ENCODE data around the gene C10orf90. TPM values are rescaled to one million over a fixed set of nuclear protein-coding genes. Genes with fewer than 3 reads are reported as not detected.

The C10orf90 gene
- total RNA-seq, 1 donor from 2014 or later = not detected

- ChIA-PET CTCF (no interaction called here), POLR2A (no interaction called here)
- ATAC-seq (ENCODE audit: low read depth) (no peak), DNase-seq (no peak)
- Mint-ChIP-seq H3K9me3 (no peaks in the 10 kb centered on the region), H3K27me3 (peaks cover 3% of the 10 kb centered on the region), H3K4me1 (no peaks in the 10 kb centered on the region), H3K27ac (no peak overlapping the region), H3K4me3 (no peak overlapping the region), H3K36me3 (ENCODE audit: low read depth) (no peaks in the 10 kb centered on the region)
- intact Hi-C loops (cut with micrococcal nuclease) = no loop called here
- no peak for TF ChIP-seq CTCF (IDR thresholded peaks at IDR 0.05)
Observed at GRCh38 chr10:126474031-126474430, 196.5 kb downstream of the C10orf90 start.

DNA sequence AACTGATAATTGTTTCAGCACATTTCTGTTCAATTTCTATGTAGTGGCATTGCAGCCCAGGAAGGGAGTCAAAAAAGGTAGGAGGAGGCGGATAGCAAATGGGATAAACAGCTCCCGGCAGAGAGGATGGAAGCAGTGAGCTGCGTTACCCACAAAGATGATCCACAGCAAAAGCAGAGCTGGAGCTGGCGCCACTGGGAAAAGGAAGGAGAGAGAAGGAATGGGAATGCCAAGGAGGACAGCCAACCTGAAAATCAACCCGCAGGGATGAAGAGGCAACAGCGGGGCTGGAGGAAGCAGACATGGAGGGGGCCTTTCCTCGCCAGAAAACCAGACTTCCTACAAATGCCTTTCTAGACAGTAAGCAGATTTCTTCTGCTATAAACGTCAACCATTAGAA, 199.5 kb downstream of the C10orf90 start:
- Mint-ChIP-seq H3K4me1 (no peaks in the 10 kb centered on the region), H3K4me3 (no peak overlapping the region), H3K36me3 (ENCODE audit: low read depth) (no peaks in the 10 kb centered on the region), H3K27ac (no peak overlapping the region), H3K27me3 (peaks cover 3% of the 10 kb centered on the region), H3K9me3 (no peaks in the 10 kb centered on the region)
- no peak for TF ChIP-seq CTCF (IDR thresholded peaks at IDR 0.05)
- POLR2A ChIA-PET = no interaction called here
- DNase-seq = no peak
- ATAC-seq (ENCODE audit: low read depth) = no peak
- CTCF ChIA-PET = no interaction called here
- intact Hi-C loops (cut with micrococcal nuclease) = no loop called here

GRCh38 chr10:126469692-126470091, 200.8 kb downstream of the C10orf90 start:
- no peaks in the 10 kb centered on the region for H3K4me1 Mint-ChIP-seq
- peaks cover 3% of the 10 kb centered on the region for H3K27me3 Mint-ChIP-seq
- DNase-seq (no peak), ATAC-seq (ENCODE audit: low read depth) (no peak)
- no peak overlapping the region for H3K27ac Mint-ChIP-seq
- H3K4me3 Mint-ChIP-seq = no peak overlapping the region
- H3K9me3 Mint-ChIP-seq = no peaks in the 10 kb centered on the region
- H3K36me3 Mint-ChIP-seq (ENCODE audit: low read depth) = no peaks in the 10 kb centered on the region
- TF ChIP-seq CTCF (IDR thresholded peaks at IDR 0.05) = no peak
- ChIA-PET CTCF (no interaction called here), POLR2A (no interaction called here)
- intact Hi-C loops (cut with micrococcal nuclease) = no loop called here

GRCh38 chr10:126468876-126469643, 201.4 kb downstream of the C10orf90 start:
- Mint-ChIP-seq H3K4me1 (no peaks in the 10 kb centered on the region), H3K27me3 (peaks cover 3% of the 10 kb centered on the region), H3K4me3 (no peak overlapping the region), H3K9me3 (no peaks in the 10 kb centered on the region), H3K36me3 (ENCODE audit: low read depth) (no peaks in the 10 kb centered on the region), H3K27ac (no peak overlapping the region)
- TF ChIP-seq CTCF (IDR thresholded peaks at IDR 0.05) = no peak
- ChIA-PET CTCF (no interaction called here), POLR2A (no interaction called here)
- no peak for DNase-seq
- intact Hi-C loops (cut with micrococcal nuclease) = no loop called here
- no peak for ATAC-seq (ENCODE audit: low read depth)

GRCh38 chr10:126468467-126468866, 202.0 kb downstream of the C10orf90 start:
- CTCF ChIA-PET = no interaction called here
- H3K27ac Mint-ChIP-seq = no peak overlapping the region

More at GRCh38 chr10:126468467-126468866, 202.0 kb downstream of the C10orf90 start:
- Mint-ChIP-seq H3K4me1 (no peaks in the 10 kb centered on the region), H3K9me3 (no peaks in the 10 kb centered on the region), H3K27me3 (peaks cover 3% of the 10 kb centered on the region), H3K4me3 (no peak overlapping the region), H3K36me3 (ENCODE audit: low read depth) (no peaks in the 10 kb centered on the region)
- POLR2A ChIA-PET = no interaction called here
- no peak for TF ChIP-seq CTCF (IDR thresholded peaks at IDR 0.05)
- intact Hi-C loops (cut with micrococcal nuclease) = no loop called here
- no peak for ATAC-seq (ENCODE audit: low read depth)
- DNase-seq = no peak
